Hypothalamus (tissue), 51 donors: Measurements from ENCODE around the gene SBK2.

Experiments used
- DNase-seq, 51 donors: peaks; one replicate each; lab custom pipeline; 2025; lab: John Stamatoyannopoulos, UW

Gene SBK2

GRCh38 chr19:55487924-55488687, 48.8 kb downstream of the SBK2 start, which contains the start of gene SSC5D:
SSC5D (plus strand) TSS chr19:55488436; CDS start chr19:55488590, 154 bp downstream.
- DNase-seq: peak in 13 of 51 donors; percentile 5 to 37 (median 20)

GRCh38 chr19:55486971-55487923, 49.7 kb downstream of the SBK2 start:
- DNase-seq: peak in 5 of 51 donors; percentile 14 to 40 (median 21)

- DNase-seq: no peak
Observed at GRCh38 chr19:55486043-55486970, 50.6 kb downstream of the SBK2 start.

GRCh38 chr19:55485439-55486011, 51.4 kb downstream of the SBK2 start:
- DNase-seq: peak in 2 of 51 donors; percentile 23 to 39

- DNase-seq: peak in 38 of 51 donors; percentile 10 to 78 (median 52)
Observed at GRCh38 chr19:55484593-55485438, 52.1 kb downstream of the SBK2 start, which contains the start of gene NAT14. NAT14 (plus strand) TSS chr19:55485188; CDS start chr19:55485709, 521 bp downstream.

- no peak for DNase-seq
Observed at GRCh38 chr19:55483706-55484592, 53.0 kb downstream of the SBK2 start.

- no peak for DNase-seq
Observed at GRCh38 chr19:55482967-55483705, 53.8 kb downstream of the SBK2 start.

- no peak for DNase-seq
Observed at GRCh38 chr19:55482156-55482961, 54.6 kb downstream of the SBK2 start.

GRCh38 chr19:55481794-55482155, 55.2 kb downstream of the SBK2 start:
- no peak for DNase-seq

- DNase-seq: no peak
Observed at GRCh38 chr19:55481148-55481793, 55.7 kb downstream of the SBK2 start.

- DNase-seq: no peak
Observed at GRCh38 chr19:55479451-55480230, 57.3 kb downstream of the SBK2 start.

- no peak for DNase-seq
Observed at GRCh38 chr19:55479045-55479444, 57.9 kb downstream of the SBK2 start.
